ENCODE results near the gene ADA. TPM values are rescaled to one million over a fixed set of nuclear protein-coding genes. Genes with fewer than 3 reads are reported as not detected.

Gene ADA
- total and polyA plus RNA-seq, 2 of the 4 experiments (the other 2 are of a cell fraction), result 8.1 to 11.0 TPM

GRCh38 chr20:44646023-44646640 is 5.4 kb downstream of the ADA start:
- H4K91ac ChIP-seq (ENCODE audit: insufficient read depth, low read depth, low read length), result no peak overlapping the region
- no peak overlapping the region for H2BK15ac ChIP-seq (ENCODE audit: low read depth, low read length)
- no peak overlapping the region for H3K27ac ChIP-seq (ENCODE audit: insufficient read depth, low read length)
- ChIA-PET CTCF (no interaction called here), POLR2A (ENCODE audit: unreplicated experiment) (no interaction called here)
- in situ Hi-C loops (cut with MboI; ENCODE audit: low sequenced_read_pairs) (no loop called here), intact Hi-C loops (cut with micrococcal nuclease) (no loop called here), dilution Hi-C loops (cut with HindIII; ENCODE audit: low sequenced_read_pairs, unreplicated experiment) (no loop called here)
- no peaks in the 10 kb centered on the region for H3K9me3 ChIP-seq (ENCODE audit: control insufficient read depth, insufficient read depth, low read length)
- H3K4me1 ChIP-seq (ENCODE audit: control insufficient read depth, insufficient read depth, low read length), result peaks cover 30% of the 10 kb centered on the region
- H3K18ac ChIP-seq (ENCODE audit: low read depth, low read length), result no peak overlapping the region
- H3K27me3 ChIP-seq (ENCODE audit: control insufficient read depth, insufficient read depth, low read length), result no peaks in the 10 kb centered on the region
- H4K5ac ChIP-seq (ENCODE audit: low read depth, low read length), result no peak overlapping the region
- H2AFZ ChIP-seq (replicated peaks; ENCODE audit: low read length, poor library complexity), result peak overlapping the region; percentile 54
- no peaks in the 10 kb centered on the region for H3K36me3 ChIP-seq (ENCODE audit: control insufficient read depth, insufficient read depth, low read length)
- no peak overlapping the region for H3K56ac ChIP-seq (ENCODE audit: extremely low read depth, insufficient read depth, low read length)
- H2BK20ac ChIP-seq (ENCODE audit: low read depth, low read length), result no peak overlapping the region
- WGBS, 2 experiments (ENCODE audit: extremely low coverage in 2 of 2, insufficient read length in 1 of 2), result 83% methylated on average over 1 of the region's 4 CpGs; no CpG with 5 or more reads in 1 of the 2 experiments
- peak overlapping the region; percentile 82 for H2AK5ac ChIP-seq (ENCODE audit: low read depth, low read length)
- H3K9ac ChIP-seq (ENCODE audit: low read depth, low read length), result no peak overlapping the region
- TF ChIP-seq BHLHE40 (IDR thresholded peaks at IDR 0.05; ENCODE audit: low read depth, low read length) (no peak), FOS (IDR thresholded peaks at IDR 0.05; ENCODE audit: low read depth, low read length) (no peak), CTCF (conservative IDR thresholded peaks at IDR 0.05; ENCODE audit: low read depth, low read length) (no peak), CHD1 (IDR thresholded peaks at IDR 0.05; ENCODE audit: low read depth, low read length) (no peak), MXI1 (IDR thresholded peaks at IDR 0.05; ENCODE audit: borderline replicate concordance, low read depth, low read length) (no peak), RFX5 (IDR thresholded peaks at IDR 0.05; ENCODE audit: low read depth, low read length) (no peak), CEBPB (IDR thresholded peaks at IDR 0.05; ENCODE audit: low read depth, low read length) (no peak), RCOR1 (IDR thresholded peaks at IDR 0.05; ENCODE audit: insufficient replicate concordance, low read length) (no peak), MAFK (IDR thresholded peaks at IDR 0.05; ENCODE audit: low read depth, low read length) (no peak), ELK1 (IDR thresholded peaks at IDR 0.05; ENCODE audit: borderline replicate concordance, low read depth, low read length) (no peak)
- peak overlapping the region; percentile 45 for H3K4ac ChIP-seq (ENCODE audit: low read depth, low read length)
- ATAC-seq (ENCODE audit: low read depth) (no peak), DNase-seq (peak; percentile 80)
- peak overlapping the region; percentile 14; the same call in 1 of the 2 replicates for H3K14ac ChIP-seq (replicated peaks; ENCODE audit: low read depth, low read length)
- H3K23ac ChIP-seq (ENCODE audit: low read depth, low read length), result no peak overlapping the region
- H2BK5ac ChIP-seq (ENCODE audit: low read depth, low read length, poor library complexity, severe bottlenecking), result no peak overlapping the region
- no TSS peak for BruUV-seq (replicated peaks)
- peak overlapping the region; percentile 82 for H2AK9ac ChIP-seq (replicated peaks; ENCODE audit: low read depth, low read length, poor library complexity)
- H3K9me1 ChIP-seq (ENCODE audit: insufficient read depth, low read length), result peaks cover 16% of the 10 kb centered on the region; the same call in 1 of the 2 replicates
- no peak overlapping the region for H3K4me3 ChIP-seq (ENCODE audit: insufficient read depth, low read depth, low read length)
- H3K79me1 ChIP-seq (ENCODE audit: low read depth in 1 of 2, low read length in 2 of 2), result peaks cover 3 to 11% of the 10 kb centered on the region in 2 experiments; a peak in 2 of 4 replicates
- H2BK120ac ChIP-seq (ENCODE audit: low read depth, low read length), result peak overlapping the region; percentile 38; the same call in 1 of the 2 replicates
- H4K8ac ChIP-seq (ENCODE audit: low read depth in 2 of 2, low read length in 2 of 2), result no peak overlapping the region; a peak in 1 of 4 replicates
- no peak overlapping the region for H3K4me2 ChIP-seq (ENCODE audit: low read depth, low read length)
- no peaks in the 10 kb centered on the region for H4K20me1 ChIP-seq (ENCODE audit: insufficient read depth, low read length)
